PC-3 (cell line): ENCODE measurements around the gene TMEM131. TPM values are rescaled to one million over a fixed set of nuclear protein-coding genes. Genes with fewer than 3 reads are reported as not detected.

Experiments used
- ATAC-seq: fragments of 200-7000 bp; cut with Tn5 transposase; 2 replicates; pipeline ENCODE4 v1.9.1; 2020; ENCODE audit warnings: mild to moderate bottlenecking, moderate library complexity
- BruUV-seq: library from RNA; stranded (reverse); fragments of 400-500 nt; replicated peaks from 2 replicates; lab custom pipeline; 2021; lab: Mats Ljungman, UMichigan
- CTCF ChIA-PET: fragments of 300-600 bp; sonication (Branson Sonifier 250); formaldehyde crosslinking; loops from one replicate; lab custom pipeline; 2022; ENCODE audit warnings: antibody characterized with exemption; lab: Charles Lee
- POLR2A ChIA-PET: fragments of 300-600 bp; sonication (Branson Sonifier 250); formaldehyde crosslinking; loops from one replicate; lab custom pipeline; 2022; ENCODE audit warnings: antibody characterized with exemption; ENCODE audit not compliant: unreplicated experiment; lab: Charles Lee
- DNase-seq: peaks from one replicate; pipeline ENCODE4 v3.0.0-alpha.2; 2015
- H2AFZ ChIP-seq: fragments of 300-600 bp; sonication (generic); 2 replicates; pipeline ENCODE4 v1.6.0; 2016; ENCODE audit warnings: antibody characterized with exemption, low read length
- H3F3A ChIP-seq: fragments of 300-600 bp; sonication (generic); one replicate; pipeline ENCODE4 v1.6.0; 2017; ENCODE audit warnings: antibody characterized with exemption, low read length, control low read depth, mild to moderate bottlenecking; ENCODE audit not compliant: unreplicated experiment
- H3K27ac ChIP-seq: fragments of 300-600 bp; sonication (generic); 2 replicates; pipeline ENCODE4 v1.5.1; 2016; ENCODE audit warnings: mild to moderate bottlenecking, low read length
- H3K27me3 ChIP-seq: fragments of 300-600 bp; sonication (generic); 2 replicates; pipeline ENCODE4 v1.6.1; 2016; ENCODE audit warnings: low read length, mixed read lengths
- H3K36me3 ChIP-seq: fragments of 300-600 bp; sonication (generic); 2 replicates; pipeline ENCODE4 v1.6.1; 2016; ENCODE audit warnings: low read depth, mixed run types, low read length, mixed read lengths
- H3K4me1 ChIP-seq: fragments of 300-600 bp; sonication (generic); 2 replicates; pipeline ENCODE4 v1.5.1; 2016; ENCODE audit warnings: low read length; ENCODE audit not compliant: insufficient read depth
- H3K4me2 ChIP-seq: fragments of 300-600 bp; sonication (generic); 2 replicates; pipeline ENCODE4 v1.6.0; 2016; ENCODE audit warnings: low read length
- H3K4me3 ChIP-seq: fragments of 300-600 bp; sonication (generic); 2 replicates; pipeline ENCODE4 v1.5.1; 2016; ENCODE audit warnings: mild to moderate bottlenecking, low read length, mixed read lengths
- H3K79me2 ChIP-seq: fragments of 300-600 bp; sonication (generic); 2 replicates; pipeline ENCODE4 v1.6.1; 2017; ENCODE audit warnings: low read length, mixed read lengths
- H3K9ac ChIP-seq: fragments of 300-600 bp; sonication (generic); 2 replicates; pipeline ENCODE4 v1.6.0; 2016; ENCODE audit warnings: mild to moderate bottlenecking, low read length
- H3K9me2 ChIP-seq: fragments of 300-600 bp; sonication (generic); replicated peaks from 2 replicates; pipeline ENCODE4 v1.6.1; 2016; ENCODE audit warnings: mixed run types, low read length, mixed read lengths
- H3K9me3 ChIP-seq: fragments of 300-600 bp; sonication (generic); 2 replicates; pipeline ENCODE4 v1.6.1; 2016; ENCODE audit warnings: low read length, mixed read lengths
- H4K20me1 ChIP-seq: fragments of 300-600 bp; sonication (generic); 2 replicates; pipeline ENCODE4 v1.6.1; 2016; ENCODE audit warnings: low read length, mixed read lengths
- EZH2 ChIP-seq: fragments of 300-600 bp; sonication (generic); IDR thresholded peaks from one replicate; pipeline ENCODE4 v1.6.1; 2017; ENCODE audit warnings: antibody characterized with exemption, mild to moderate bottlenecking, low read length; ENCODE audit not compliant: unreplicated experiment
- EZH2phosphoT487 ChIP-seq: fragments of 300-600 bp; sonication (generic); IDR thresholded peaks from 2 replicates; pipeline ENCODE4 v1.6.1; 2018; ENCODE audit warnings: mild to moderate bottlenecking, antibody characterized with exemption, low read length, borderline replicate concordance
- intact Hi-C: fragments of 100-400 bp; cut with micrococcal nuclease; formaldehyde crosslinking; loops from 2 replicates; pipeline ENCODE4 v1.9.0; 2023
- total RNA-seq: library from RNA; depleted of rRNA; stranded (reverse); fragments of >200 nt; gene quantifications from 2 replicates; pipeline ENCODE4 v1.2.3, GENCODE V29; 2014
- TF ChIP-seq, protein P1 (sequence below): fragments of 300-600 bp; sonication (generic); conservative IDR thresholded peaks from 2 replicates; pipeline ENCODE4 v1.5.1; 2017; ENCODE audit warnings: antibody characterized with exemption, low read depth, mild to moderate bottlenecking, low read length

Gene TMEM131
- total RNA-seq, 1 experiment from 2014 or later, result 21.1 TPM

DNA sequence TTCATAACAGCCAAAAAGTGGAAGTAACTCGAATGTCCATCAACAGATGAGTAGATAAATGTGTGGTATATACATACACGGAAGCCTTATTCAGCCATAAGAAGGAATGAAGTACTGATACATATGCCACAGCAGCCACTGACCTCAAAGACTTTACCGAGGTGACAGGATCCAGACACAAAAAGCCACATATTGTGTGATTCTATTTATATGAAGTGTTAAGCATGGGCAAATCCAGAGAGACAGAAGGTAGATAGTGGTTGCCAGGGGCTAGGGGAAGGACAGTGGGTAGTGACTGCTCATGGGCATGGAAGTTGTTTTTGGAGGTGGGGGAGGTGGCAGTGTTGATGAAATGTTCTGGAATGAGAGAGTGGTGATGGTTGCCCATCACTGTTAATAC lies 248.5 kb downstream of the TMEM131 start:
- Histone ChIP-seq H3K9me3 (no peaks in the 10 kb centered on the region), H3K27me3 (no peaks in the 10 kb centered on the region), H3K4me1 (peaks cover 15% of the 10 kb centered on the region), H3K79me2 (no peaks in the 10 kb centered on the region), H4K20me1 (no peaks in the 10 kb centered on the region), H3K4me3 (no peak overlapping the region), H3K9ac (no peak overlapping the region), H3K36me3 (peaks cover 12% of the 10 kb centered on the region; the same call in 1 of the 2 replicates), H3K4me2 (no peak overlapping the region), H3K9me2 (no peaks in the 10 kb centered on the region), H3F3A (no peaks in the 10 kb centered on the region), H3K27ac (no peak overlapping the region), H2AFZ (no peak overlapping the region)
- no TSS peak for BruUV-seq
- intact Hi-C loops, result no loop called here
- ChIA-PET POLR2A (no interaction called here), CTCF (interaction anchor here (1.7 kb wide), 1 partner anchor 47 kb away, joined by 5 read pairs; no protein-coding TSS in a partner anchor)
- no peak for TF ChIP-seq EZH2
- ATAC-seq (no peak), DNase-seq (no peak)

DNA sequence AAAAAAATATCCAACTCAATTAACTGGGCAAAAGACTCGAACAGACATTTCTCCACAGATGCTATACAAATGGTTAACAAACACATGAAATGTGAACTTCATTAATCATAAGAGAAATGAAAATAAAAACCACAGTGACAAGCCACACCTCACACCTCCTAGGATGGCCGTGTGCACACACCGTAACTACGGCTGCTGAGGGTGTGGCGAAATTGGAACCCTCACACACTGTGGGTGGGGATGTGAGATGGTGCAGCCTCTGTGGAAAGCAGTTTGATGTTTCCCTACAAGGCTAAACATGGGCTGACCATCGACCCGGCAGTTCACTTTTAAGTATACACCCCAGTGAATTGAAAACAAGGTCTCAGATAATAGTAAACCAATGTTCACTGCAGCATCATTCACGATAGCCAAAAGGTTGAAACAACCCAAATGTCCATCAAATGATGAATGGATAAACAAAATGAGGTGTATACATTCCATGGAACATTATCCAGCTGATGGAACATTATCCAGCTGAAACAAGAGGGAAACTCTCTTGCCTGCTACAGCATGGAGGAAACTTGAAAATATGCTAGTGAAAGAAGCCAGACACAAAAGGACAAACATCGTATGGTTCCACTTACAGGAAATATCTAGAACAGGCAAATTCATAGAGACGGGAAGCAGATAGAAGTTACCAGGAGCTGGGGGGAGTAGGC lies 250.1 kb downstream of the TMEM131 start:
- no peaks in the 10 kb centered on the region for H3K27me3 ChIP-seq
- H3K4me3 ChIP-seq, result no peak overlapping the region
- ATAC-seq (no peak), DNase-seq (no peak)
- BruUV-seq, result no TSS peak
- CTCF ChIA-PET, result no interaction called here
- no peak overlapping the region for H3K27ac ChIP-seq
- H3K9me2 ChIP-seq, result no peaks in the 10 kb centered on the region
- no peak overlapping the region for H2AFZ ChIP-seq
- H3K9me3 ChIP-seq, result no peaks in the 10 kb centered on the region
- no peaks in the 10 kb centered on the region for H3K79me2 ChIP-seq
- no peak overlapping the region for H3K4me2 ChIP-seq
- H3F3A ChIP-seq, result no peaks in the 10 kb centered on the region
- TF ChIP-seq, protein P1, sequence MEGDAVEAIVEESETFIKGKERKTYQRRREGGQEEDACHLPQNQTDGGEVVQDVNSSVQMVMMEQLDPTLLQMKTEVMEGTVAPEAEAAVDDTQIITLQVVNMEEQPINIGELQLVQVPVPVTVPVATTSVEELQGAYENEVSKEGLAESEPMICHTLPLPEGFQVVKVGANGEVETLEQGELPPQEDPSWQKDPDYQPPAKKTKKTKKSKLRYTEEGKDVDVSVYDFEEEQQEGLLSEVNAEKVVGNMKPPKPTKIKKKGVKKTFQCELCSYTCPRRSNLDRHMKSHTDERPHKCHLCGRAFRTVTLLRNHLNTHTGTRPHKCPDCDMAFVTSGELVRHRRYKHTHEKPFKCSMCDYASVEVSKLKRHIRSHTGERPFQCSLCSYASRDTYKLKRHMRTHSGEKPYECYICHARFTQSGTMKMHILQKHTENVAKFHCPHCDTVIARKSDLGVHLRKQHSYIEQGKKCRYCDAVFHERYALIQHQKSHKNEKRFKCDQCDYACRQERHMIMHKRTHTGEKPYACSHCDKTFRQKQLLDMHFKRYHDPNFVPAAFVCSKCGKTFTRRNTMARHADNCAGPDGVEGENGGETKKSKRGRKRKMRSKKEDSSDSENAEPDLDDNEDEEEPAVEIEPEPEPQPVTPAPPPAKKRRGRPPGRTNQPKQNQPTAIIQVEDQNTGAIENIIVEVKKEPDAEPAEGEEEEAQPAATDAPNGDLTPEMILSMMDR, result no peak
- no peak for TF ChIP-seq EZH2
- no peak for TF ChIP-seq EZH2phosphoT487
- no peak overlapping the region for H3K9ac ChIP-seq
- H3K4me1 ChIP-seq, result peaks cover 11% of the 10 kb centered on the region
- peaks cover 5% of the 10 kb centered on the region; the same call in 1 of the 2 replicates for H3K36me3 ChIP-seq
- H4K20me1 ChIP-seq, result no peaks in the 10 kb centered on the region
- intact Hi-C loops, result no loop called here
- POLR2A ChIA-PET, result no interaction called here

DNA sequence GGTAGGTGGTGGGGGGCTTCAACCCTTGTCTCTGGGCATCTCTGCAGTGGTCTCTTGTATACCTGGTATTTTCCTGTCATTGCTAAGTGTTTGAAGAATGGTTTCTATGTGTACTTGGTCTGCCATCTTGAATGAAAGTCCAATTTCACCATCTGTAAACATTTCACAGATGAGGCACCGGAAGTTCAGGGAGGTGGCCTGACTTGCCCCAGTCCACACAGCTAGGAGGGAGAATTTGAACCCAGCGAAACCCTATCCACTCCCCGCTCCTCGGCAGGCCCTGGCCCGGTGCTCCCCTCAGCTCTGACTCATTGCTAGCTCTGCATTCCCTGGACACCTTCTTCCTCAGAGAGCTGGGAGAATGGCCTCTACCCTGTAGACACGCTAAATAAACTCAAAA lies 251.8 kb downstream of the TMEM131 start:
- Histone ChIP-seq H3K4me2 (no peak overlapping the region), H3F3A (no peaks in the 10 kb centered on the region), H3K4me3 (no peak overlapping the region), H4K20me1 (no peaks in the 10 kb centered on the region), H2AFZ (no peak overlapping the region), H3K9me3 (no peaks in the 10 kb centered on the region), H3K79me2 (no peaks in the 10 kb centered on the region), H3K4me1 (peaks cover 11% of the 10 kb centered on the region), H3K9ac (no peak overlapping the region), H3K27ac (no peak overlapping the region), H3K36me3 (peaks cover 5% of the 10 kb centered on the region; the same call in 1 of the 2 replicates), H3K9me2 (no peaks in the 10 kb centered on the region), H3K27me3 (no peaks in the 10 kb centered on the region)
- no peak for ATAC-seq
- POLR2A ChIA-PET, result no interaction called here
- CTCF ChIA-PET, result no interaction called here
- no TSS peak for BruUV-seq
- no peak for TF ChIP-seq EZH2phosphoT487
- TF ChIP-seq, protein P1, result no peak
- TF ChIP-seq EZH2, result no peak
- intact Hi-C loops, result no loop called here
- no peak for DNase-seq
